A549 (cell line): ENCODE measurements around the gene GAS5. TPM values are rescaled to one million over a fixed set of nuclear protein-coding genes. Genes with fewer than 3 reads are reported as not detected.

Experiments
- ATAC-seq, 2 experiments: fragments of 200-7000 bp in 1 of 2; fragments of >200 bp in 1 of 2; cut with Nextera tagmentation in 1 of 2; cut with Tn5 transposase in 1 of 2; 3 replicates each; pipeline versions ENCODE4 v1.8.0 to v1.9.1; 2018 to 2020; ENCODE audit warnings: mild to moderate bottlenecking in 1 of 2, moderate library complexity in 1 of 2
- CTCF ChIA-PET: fragments of 300-600 bp; sonication (Branson Sonifier 250); formaldehyde crosslinking; extraction: SDS; loops from one replicate; lab custom pipeline; 2021; ENCODE audit warnings: antibody characterized with exemption, inconsistent platforms; lab: Yijun Ruan, JAX
- POLR2A ChIA-PET: fragments of 350-600 bp; formaldehyde crosslinking; extraction: SDS; loops from one replicate; lab custom pipeline; 2021; ENCODE audit warnings: antibody characterized with exemption, inconsistent platforms; lab: Yijun Ruan, JAX
- DNase-seq, 2 experiments: peaks; one replicate each; pipeline versions ENCODE4 v3.0.0 to v3.0.0-alpha.2; 2011 to 2016; ENCODE audit warnings: low read depth in 1 of 2, low spot score in 1 of 2
- FAIRE-seq: peaks from 2 replicates; lab custom pipeline; 2011; peaks lifted over from hg19 to GRCh38; lab: Jason Lieb, UNC
- H3K27ac ChIP-seq, 2 experiments: fragments of >200 bp; sonication (Bioruptor Twin); formaldehyde crosslinking; 3 replicates each; pipeline ENCODE4 v1.5.1; 2016 to 2017
- H3K4me1 ChIP-seq: fragments of >200 bp; sonication (Bioruptor Twin); formaldehyde crosslinking; 3 replicates; pipeline ENCODE4 v1.6.1; 2016
- H3K4me2 ChIP-seq: fragments of >200 bp; sonication (Bioruptor Twin); formaldehyde crosslinking; 3 replicates; pipeline ENCODE4 v1.6.1; 2016
- H3K4me3 ChIP-seq: fragments of >200 bp; sonication (Bioruptor Twin); formaldehyde crosslinking; 3 replicates; pipeline ENCODE4 v1.5.1; 2016
- H3K9me3 ChIP-seq: fragments of >200 bp; sonication (Bioruptor Twin); formaldehyde crosslinking; 3 replicates; pipeline ENCODE4 v1.6.1; 2016
- BHLHE40 ChIP-seq: IDR thresholded peaks from 2 replicates; pipeline ENCODE4 v1.6.1; 2012; ENCODE audit warnings: low read depth, low read length, inconsistent platforms
- CBX2 ChIP-seq: fragments of 200-600 bp; sonication (generic); IDR thresholded peaks from 2 replicates; pipeline ENCODE4 v1.6.1; 2016; ENCODE audit warnings: low read depth, mild to moderate bottlenecking, borderline replicate concordance
- CBX8 ChIP-seq: fragments of 200-600 bp; sonication (generic); IDR thresholded peaks from 2 replicates; pipeline ENCODE4 v1.6.1; 2016
- CEBPB ChIP-seq, 2 experiments: fragments of >200 bp in 1 of 2; sonication (Bioruptor Twin) in 1 of 2; formaldehyde crosslinking in 1 of 2; IDR thresholded peaks; 2 replicates each; pipeline ENCODE4 v1.6.1; 2012 to 2016
- CHD2 ChIP-seq: fragments of 150-350 bp; IDR thresholded peaks from 2 replicates; pipeline ENCODE4 v1.6.1; 2014; ENCODE audit warnings: low read length; ENCODE audit not compliant: partially characterized antibody
- EP300 ChIP-seq, 2 experiments: fragments of >200 bp; sonication (Bioruptor Twin); formaldehyde crosslinking; IDR thresholded peaks; 2 replicates in 1 of 2; 3 replicates in 1 of 2; pipeline ENCODE4 v1.6.1; 2016 to 2017
- FOSL2 ChIP-seq, 2 experiments: fragments of 450-650 bp in 1 of 2; fragments of >200 bp in 1 of 2; sonication (Bioruptor Twin) in 1 of 2; formaldehyde crosslinking; IDR thresholded peaks; 2 replicates each; pipeline versions ENCODE4 v1.5.0 to v1.6.1; 2016 to 2020; ENCODE audit warnings: mild to moderate bottlenecking in 1 of 2, moderate library complexity in 1 of 2
- FOXS1 ChIP-seq: fragments of 250-450 bp; sonication (Bioruptor Pico); IDR thresholded peaks from 2 replicates; pipeline ENCODE4 v1.5.0; 2020; ENCODE audit warnings: mild to moderate bottlenecking, moderate library complexity
- HOXA7 ChIP-seq: fragments of 250-450 bp; sonication (Bioruptor Pico); IDR thresholded peaks from 2 replicates; pipeline ENCODE4 v1.5.0; 2020; ENCODE audit warnings: mild to moderate bottlenecking, moderate library complexity
- HOXB13 ChIP-seq: fragments of 250-450 bp; sonication (Bioruptor Pico); IDR thresholded peaks from 2 replicates; pipeline ENCODE4 v1.5.0; 2020; ENCODE audit warnings: low read depth, mild to moderate bottlenecking, moderate library complexity
- JUN ChIP-seq, 2 experiments: fragments of >200 bp; sonication (Bioruptor Twin); formaldehyde crosslinking; IDR thresholded peaks; 2 replicates in 1 of 2; 3 replicates in 1 of 2; pipeline ENCODE4 v1.6.1; 2016 to 2017
- KDM5A ChIP-seq: fragments of 200-600 bp; sonication (generic); IDR thresholded peaks from 2 replicates; pipeline ENCODE4 v1.6.1; 2016; ENCODE audit warnings: antibody characterized with exemption, mild to moderate bottlenecking
- MAX ChIP-seq: IDR thresholded peaks from 2 replicates; pipeline ENCODE4 v1.6.1; 2012
- NPAS2 ChIP-seq: fragments of 250-450 bp; sonication (Bioruptor Pico); IDR thresholded peaks from 2 replicates; pipeline ENCODE4 v1.8.0; 2022; ENCODE audit warnings: mild to moderate bottlenecking, moderate library complexity, borderline replicate concordance
- PBX3 ChIP-seq: IDR thresholded peaks from 2 replicates; pipeline ENCODE4 v1.6.1; 2012
- POLR2A ChIP-seq: IDR thresholded peaks from 2 replicates; pipeline ENCODE4 v1.6.1; 2012; ENCODE audit warnings: mild to moderate bottlenecking, low read length
- RAD21 ChIP-seq, 2 experiments: fragments of >200 bp in 1 of 2; sonication (Bioruptor Twin) in 1 of 2; formaldehyde crosslinking in 1 of 2; IDR thresholded peaks in 1 of 2; conservative IDR thresholded peaks in 1 of 2; 2 replicates in 1 of 2; 3 replicates in 1 of 2; pipeline ENCODE4 v1.6.1; 2012 to 2018; ENCODE audit warnings: inconsistent platforms in 1 of 2
- RCOR1 ChIP-seq: fragments of 150-350 bp; IDR thresholded peaks from 2 replicates; pipeline ENCODE4 v1.6.1; 2014; ENCODE audit warnings: antibody characterized with exemption, low read length, low read depth
- REST ChIP-seq: fragments of 200-600 bp; sonication (generic); IDR thresholded peaks from 2 replicates; pipeline ENCODE4 v1.6.1; 2016; ENCODE audit warnings: antibody characterized with exemption, mild to moderate bottlenecking, moderate library complexity
- RFX5 ChIP-seq: fragments of 450-650 bp; IDR thresholded peaks from 2 replicates; pipeline ENCODE4 v1.7.1; 2014; ENCODE audit warnings: antibody characterized with exemption, mild to moderate bottlenecking, moderate library complexity
- RNF2 ChIP-seq: fragments of 200-600 bp; sonication (generic); IDR thresholded peaks from 2 replicates; pipeline ENCODE4 v1.6.1; 2016; ENCODE audit warnings: low read depth, mild to moderate bottlenecking, antibody characterized with exemption, moderate library complexity, borderline replicate concordance
- SREBF2 ChIP-seq: fragments of 450-650 bp; IDR thresholded peaks from 2 replicates; pipeline ENCODE4 v1.6.1; 2014; ENCODE audit warnings: mild to moderate bottlenecking, moderate library complexity
- TFCP2L1 ChIP-seq: fragments of 250-450 bp; sonication (Bioruptor Pico); IDR thresholded peaks from 2 replicates; pipeline ENCODE4 v1.5.0; 2021; ENCODE audit warnings: mild to moderate bottlenecking
- TP53 ChIP-seq: fragments of 250-450 bp; sonication (Bioruptor Pico); IDR thresholded peaks from 2 replicates; pipeline ENCODE4 v1.5.0; 2021; ENCODE audit warnings: mild to moderate bottlenecking, moderate library complexity
- ZNF302 ChIP-seq: fragments of 250-450 bp; sonication (Bioruptor Pico); IDR thresholded peaks from 2 replicates; pipeline ENCODE4 v1.9.0; 2021; ENCODE audit warnings: inconsistent platforms, mild to moderate bottlenecking, moderate library complexity
- WGBS: methylation state at CpG from one replicate; pipeline ENCODE4 v1.1.6; 2017; ENCODE audit errors: missing lambda C conversion rate; 5-methylcytosine and 5-hydroxymethylcytosine counted together
- polyA plus RNA-seq, 4 experiments: library from polyadenylated mRNA; depleted of rRNA in 3 of 4; stranded (reverse); fragments of >200 nt; fragmentation: RNase III in 1 of 4; extraction: RNeasy Plus Mini Kit Qiagen cat#74134 plus additional on column Dnase treatment in 1 of 4; gene quantifications; 2 replicates in 3 of 4; 3 replicates in 1 of 4; pipeline ENCODE4 v1.2.3, GENCODE V29; 2011 to 2017
- TF ChIP-seq, protein P1 (sequence below): fragments of 250-450 bp; sonication (Bioruptor Pico); IDR thresholded peaks from 2 replicates; pipeline ENCODE4 v1.5.0; 2020; ENCODE audit warnings: low read depth, mild to moderate bottlenecking, moderate library complexity
- TF ChIP-seq, protein P2 (sequence below): fragments of >200 bp; sonication (Bioruptor Twin); formaldehyde crosslinking; IDR thresholded peaks from 3 replicates; pipeline ENCODE4 v1.5.1; 2016

The GAS5 gene
- polyA plus RNA-seq, 2 of the 4 experiments (the other 2 are of a cell fraction) = 376 to 1,735 TPM

DNA sequence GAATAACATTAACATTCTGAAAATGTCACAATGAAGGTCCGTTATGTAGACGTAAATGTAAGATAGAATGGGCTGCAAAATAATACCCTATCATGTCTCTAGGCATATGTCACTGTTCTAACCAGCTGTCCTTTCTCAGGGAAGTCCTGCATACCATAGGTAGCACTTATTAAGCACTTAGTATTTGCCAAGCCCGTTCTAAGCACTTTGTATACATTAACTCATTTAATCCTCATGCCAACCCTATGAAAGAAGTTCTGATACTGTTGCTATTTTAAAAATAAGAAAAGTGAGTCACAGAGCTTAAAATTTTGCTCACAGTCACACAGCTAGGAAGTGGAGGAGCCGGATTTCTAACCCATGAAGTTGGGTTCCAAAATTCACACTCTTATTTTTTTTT is 15.7 kb downstream of the GAS5 start:
- ATAC-seq (no peak), FAIRE-seq (no peak), DNase-seq (no peak)
- ChIA-PET CTCF (interaction anchor here (1.0 to 1.2 kb wide), 3 partner anchors 12 to 20 kb away, joined by 3 to 5 read pairs (median 4); partner anchors contain the start of genes GAS5 and ZBTB37), POLR2A (interaction anchor here (2.5 kb wide), 1 partner anchor 16 kb away, joined by 16 read pairs; the partner anchor contains the start of genes GAS5 and ZBTB37)
- Histone ChIP-seq H3K4me3 (no peak overlapping the region), H3K4me2 (no peak overlapping the region), H3K27ac (no peak overlapping the region), H3K4me1 (no peaks in the 10 kb centered on the region), H3K9me3 (no peaks in the 10 kb centered on the region)
- 80% methylated on average over 4 of the region's 4 CpGs for WGBS
- no peak for TF ChIP-seq SREBF2
- no peak for TF ChIP-seq FOXS1 (CRISPR knock-in tag)
- no peak for TF ChIP-seq ZNF302 (CRISPR knock-in tag)
- TF ChIP-seq KDM5A = no peak
- TF ChIP-seq HOXB13 (CRISPR knock-in tag) = no peak
- TF ChIP-seq BHLHE40 = no peak
- no peak for TF ChIP-seq HOXA7 (CRISPR knock-in tag)
- TF ChIP-seq, protein P1, sequence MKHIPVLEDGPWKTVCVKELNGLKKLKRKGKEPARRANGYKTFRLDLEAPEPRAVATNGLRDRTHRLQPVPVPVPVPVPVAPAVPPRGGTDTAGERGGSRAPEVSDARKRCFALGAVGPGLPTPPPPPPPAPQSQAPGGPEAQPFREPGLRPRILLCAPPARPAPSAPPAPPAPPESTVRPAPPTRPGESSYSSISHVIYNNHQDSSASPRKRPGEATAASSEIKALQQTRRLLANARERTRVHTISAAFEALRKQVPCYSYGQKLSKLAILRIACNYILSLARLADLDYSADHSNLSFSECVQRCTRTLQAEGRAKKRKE = no peak
- no peak for TF ChIP-seq RFX5
- TF ChIP-seq RNF2 = no peak
- TF ChIP-seq EP300 (IDR thresholded peaks at IDR 0.05) = no peak
- no peak for TF ChIP-seq NPAS2 (CRISPR knock-in tag)
- no peak for TF ChIP-seq TFCP2L1
- TF ChIP-seq TP53 = no peak
- TF ChIP-seq CEBPB (IDR thresholded peaks at IDR 0.05) = no peak
- no peak for TF ChIP-seq PBX3
- no peak for TF ChIP-seq RAD21 (conservative IDR thresholded peaks at IDR 0.05 in 1 of 2, IDR thresholded peaks at IDR 0.05 in 1 of 2)
- TF ChIP-seq CBX8 = no peak

GRCh38 chr1:173832748-173833147 is 35.0 kb downstream of the GAS5 start:
- ATAC-seq (no peak), FAIRE-seq (no peak), DNase-seq (no peak)
- Histone ChIP-seq H3K4me3 (no peak overlapping the region), H3K27ac (no peak overlapping the region), H3K9me3 (no peaks in the 10 kb centered on the region), H3K4me1 (no peaks in the 10 kb centered on the region; the same call in 2 of the 3 replicates), H3K4me2 (no peak overlapping the region)
- ChIA-PET CTCF (interaction anchor here (0.8 to 1.8 kb wide), 2 partner anchors 8 to 577 kb away, joined by 3 to 8 read pairs; partner anchors contain the start of genes CENPL and DARS2), POLR2A (no interaction called here)
- 97% methylated on average over 1 of the region's 1 CpG for WGBS
- TF ChIP-seq JUN (IDR thresholded peaks at IDR 0.05) = no peak
- TF ChIP-seq CBX2 = no peak
- TF ChIP-seq MAX = no peak
- no peak for TF ChIP-seq RAD21 (conservative IDR thresholded peaks at IDR 0.05 in 1 of 2, IDR thresholded peaks at IDR 0.05 in 1 of 2)
- no peak for TF ChIP-seq POLR2A
- TF ChIP-seq EP300 (IDR thresholded peaks at IDR 0.05) = no peak
- no peak for TF ChIP-seq FOSL2 (IDR thresholded peaks at IDR 0.05)
- TF ChIP-seq FOSL2 (CRISPR knock-in tag; IDR thresholded peaks at IDR 0.05) = no peak

- no peak overlapping the region for H3K4me2 ChIP-seq
- CTCF ChIA-PET = interaction anchor here (1.5 to 2.5 kb wide), 3 partner anchors 396 to 408 kb away, joined by 4 to 9 read pairs (median 5); no protein-coding TSS in a partner anchor
These were observed 40.2 kb downstream of the GAS5 start for GRCh38 chr1:173827611-173828010.

More at GRCh38 chr1:173827611-173828010, 40.2 kb downstream of the GAS5 start:
- no peak for FAIRE-seq
- TF ChIP-seq, protein P2, sequence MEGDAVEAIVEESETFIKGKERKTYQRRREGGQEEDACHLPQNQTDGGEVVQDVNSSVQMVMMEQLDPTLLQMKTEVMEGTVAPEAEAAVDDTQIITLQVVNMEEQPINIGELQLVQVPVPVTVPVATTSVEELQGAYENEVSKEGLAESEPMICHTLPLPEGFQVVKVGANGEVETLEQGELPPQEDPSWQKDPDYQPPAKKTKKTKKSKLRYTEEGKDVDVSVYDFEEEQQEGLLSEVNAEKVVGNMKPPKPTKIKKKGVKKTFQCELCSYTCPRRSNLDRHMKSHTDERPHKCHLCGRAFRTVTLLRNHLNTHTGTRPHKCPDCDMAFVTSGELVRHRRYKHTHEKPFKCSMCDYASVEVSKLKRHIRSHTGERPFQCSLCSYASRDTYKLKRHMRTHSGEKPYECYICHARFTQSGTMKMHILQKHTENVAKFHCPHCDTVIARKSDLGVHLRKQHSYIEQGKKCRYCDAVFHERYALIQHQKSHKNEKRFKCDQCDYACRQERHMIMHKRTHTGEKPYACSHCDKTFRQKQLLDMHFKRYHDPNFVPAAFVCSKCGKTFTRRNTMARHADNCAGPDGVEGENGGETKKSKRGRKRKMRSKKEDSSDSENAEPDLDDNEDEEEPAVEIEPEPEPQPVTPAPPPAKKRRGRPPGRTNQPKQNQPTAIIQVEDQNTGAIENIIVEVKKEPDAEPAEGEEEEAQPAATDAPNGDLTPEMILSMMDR = no peak
- no peak for TF ChIP-seq KDM5A
- TF ChIP-seq HOXA7 (CRISPR knock-in tag) = no peak
- TF ChIP-seq RNF2 = no peak
- no peak for TF ChIP-seq RCOR1
- no peak for TF ChIP-seq JUN (IDR thresholded peaks at IDR 0.05)
- no peak for TF ChIP-seq CHD2
- no peak for TF ChIP-seq REST
- no peak for DNase-seq
- WGBS = 92% methylated on average over 2 of the region's 2 CpGs
- H3K4me3 ChIP-seq = no peak overlapping the region
- POLR2A ChIA-PET = interaction anchor here (0.7 kb wide), 1 partner anchor 119 kb away, joined by 3 read pairs; no protein-coding TSS in a partner anchor
- no peak overlapping the region for H3K27ac ChIP-seq
- ATAC-seq = no peak
- H3K4me1 ChIP-seq = peaks cover 15% of the 10 kb centered on the region; the same call in 1 of the 3 replicates
- no peaks in the 10 kb centered on the region for H3K9me3 ChIP-seq
